CD4-positive, alpha-beta T cell treated with Interleukin-1 beta for 1 hour (primary cell): ENCODE data around the gene PDK2.

ENCODE experiments used
- DNase-seq, 2 donors: peaks; one replicate each; pipeline ENCODE4 v3.0.0-alpha.2; 2020 to 2022

PDK2 gene

DNA sequence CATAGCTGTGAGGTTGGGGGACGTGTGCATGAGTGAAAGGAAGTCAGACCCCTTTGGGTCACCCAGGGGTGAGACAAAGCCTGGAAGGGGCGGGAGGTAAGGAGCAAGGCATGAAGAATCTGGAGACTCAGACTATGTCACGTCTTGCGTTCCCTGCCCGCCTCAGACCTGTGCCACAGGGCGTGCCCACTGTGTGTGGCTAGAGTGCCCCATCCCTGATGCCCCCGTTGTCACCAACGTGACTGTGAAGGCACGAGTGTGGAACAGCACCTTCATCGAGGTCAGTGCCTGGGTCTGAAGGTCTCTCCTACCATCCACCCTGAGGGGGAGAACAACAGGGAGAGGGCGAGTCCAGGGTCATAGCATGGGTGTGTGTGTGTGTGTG lies 15.1 kb upstream of the PDK2 start:
- no peak for DNase-seq

DNA sequence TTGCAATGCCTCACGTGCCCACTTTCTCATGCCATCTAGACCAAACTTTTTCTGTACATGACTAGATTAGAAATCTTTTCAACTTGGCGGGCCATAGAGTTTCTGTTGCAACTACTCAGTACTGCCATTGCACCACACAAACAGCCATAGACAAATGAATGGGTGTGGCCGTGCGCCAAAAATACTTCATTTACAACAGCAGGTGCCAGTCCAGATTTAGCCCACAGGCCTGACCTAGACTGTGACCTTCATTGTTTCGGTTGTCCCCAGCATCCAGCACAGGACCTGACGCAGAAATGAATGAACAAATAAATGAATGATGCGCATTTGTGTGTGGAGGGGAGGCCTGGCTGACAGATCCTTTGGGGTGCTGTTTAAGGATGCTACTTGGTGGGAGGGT lies 14.3 kb upstream of the PDK2 start:
- no peak for DNase-seq

DNA sequence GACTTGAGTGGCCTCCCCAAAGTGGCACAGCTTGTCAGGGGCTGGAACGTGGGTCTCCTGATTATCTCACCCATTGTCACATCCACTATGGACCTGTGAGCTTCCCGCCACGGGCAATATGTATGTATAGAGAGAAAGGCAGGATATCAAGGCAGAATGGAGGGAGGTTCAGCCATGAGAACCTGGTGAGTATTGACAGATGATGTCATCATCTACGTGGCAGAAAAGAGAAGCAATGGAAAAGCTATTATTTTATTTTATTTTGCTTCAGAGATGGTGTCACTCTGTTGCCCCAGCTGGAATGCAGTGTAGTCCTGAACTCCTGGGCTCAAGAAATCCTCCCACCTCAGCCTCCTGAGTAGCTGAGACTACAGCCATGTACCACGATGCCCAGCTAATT lies 13.4 kb upstream of the PDK2 start:
- DNase-seq = no peak

DNA sequence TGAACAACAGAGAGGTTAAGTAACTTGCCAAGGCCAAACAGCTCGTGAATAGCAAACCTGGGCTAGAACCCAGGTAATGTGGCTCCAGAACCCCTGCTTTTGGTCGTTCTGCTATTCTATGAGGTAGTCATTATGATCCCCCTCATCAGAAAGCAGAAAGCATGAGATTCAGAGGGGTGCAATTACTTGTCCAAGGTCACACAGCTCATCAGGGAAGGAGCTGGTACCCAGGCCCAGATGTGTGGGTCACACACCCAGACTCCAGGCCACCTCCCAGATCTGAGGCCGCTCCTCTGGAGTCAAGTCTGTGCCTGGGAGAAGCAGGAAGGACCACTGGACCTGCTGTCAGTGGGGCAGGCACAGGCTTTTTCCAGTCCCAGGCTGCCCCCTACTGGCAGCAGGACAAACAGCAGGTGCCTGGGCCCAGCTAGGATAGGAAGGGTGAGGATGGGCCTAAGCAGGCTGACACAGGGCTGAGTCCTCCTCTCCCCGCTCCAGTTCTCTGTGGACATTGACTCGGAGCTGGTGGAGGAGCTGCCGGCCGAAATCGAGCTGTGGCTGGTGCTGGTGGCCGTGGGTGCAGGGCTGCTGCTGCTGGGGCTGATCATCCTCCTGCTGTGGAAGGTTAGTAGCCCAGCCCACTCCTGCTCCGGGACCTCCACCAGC lies 7.8 kb upstream of the PDK2 start:
- DNase-seq = peak; percentile 72 to 81

DNA sequence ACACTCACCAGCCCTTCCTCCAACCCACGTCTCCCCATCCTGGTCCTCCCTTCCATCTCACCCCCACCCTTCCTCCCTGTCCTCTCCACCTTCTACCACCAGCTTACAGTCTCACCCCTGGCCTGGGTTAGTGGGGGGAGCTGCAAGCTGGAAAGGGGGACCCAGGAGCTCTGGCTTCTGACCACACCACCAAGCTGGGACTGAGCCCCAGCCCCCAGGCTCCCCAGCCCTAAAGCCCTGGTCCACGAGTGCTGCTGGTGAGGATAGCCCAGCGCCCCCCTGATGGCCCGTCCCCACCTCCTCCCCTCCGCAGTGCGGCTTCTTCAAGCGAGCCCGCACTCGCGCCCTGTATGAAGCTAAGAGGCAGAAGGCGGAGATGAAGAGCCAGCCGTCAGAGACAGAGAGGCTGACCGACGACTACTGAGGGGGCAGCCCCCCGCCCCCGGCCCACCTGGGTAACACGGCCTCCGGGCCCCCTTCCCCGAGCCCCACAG lies 7.2 kb upstream of the PDK2 start:
- DNase-seq = no peak

DNA sequence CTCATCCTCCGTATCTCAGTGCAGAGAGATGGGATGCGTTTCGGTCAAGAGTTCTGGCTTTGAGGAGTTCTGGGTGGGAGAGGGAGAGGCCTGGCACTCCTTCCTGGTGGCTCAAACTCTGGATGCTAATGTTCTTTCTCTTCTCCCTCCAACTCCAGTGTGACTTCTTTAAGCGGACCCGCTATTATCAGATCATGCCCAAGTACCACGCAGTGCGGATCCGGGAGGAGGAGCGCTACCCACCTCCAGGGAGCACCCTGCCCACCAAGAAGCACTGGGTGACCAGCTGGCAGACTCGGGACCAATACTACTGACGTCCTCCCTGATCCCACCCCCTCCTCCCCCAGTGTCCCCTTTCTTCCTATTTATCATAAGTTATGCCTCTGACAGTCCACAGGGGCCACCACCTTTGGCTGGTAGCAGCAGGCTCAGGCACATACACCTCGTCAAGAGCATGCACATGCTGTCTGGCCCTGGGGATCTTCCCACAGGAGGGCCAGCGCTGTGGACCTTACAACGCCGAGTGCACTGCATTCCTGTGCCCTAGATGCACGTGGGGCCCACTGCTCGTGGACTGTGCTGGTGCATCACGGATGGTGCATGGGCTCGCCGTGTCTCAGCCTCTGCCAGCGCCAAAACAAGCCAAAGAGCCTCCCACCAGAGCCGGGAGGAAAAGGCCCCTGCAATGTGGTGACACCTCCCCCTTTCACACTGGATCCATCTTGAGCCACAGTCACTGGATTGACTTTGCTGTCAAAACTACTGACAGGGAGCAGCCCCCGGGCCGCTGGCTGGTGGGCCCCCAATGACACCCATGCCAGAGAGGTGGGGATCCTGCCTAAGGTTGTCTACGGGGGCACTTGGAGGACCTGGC lies 6.0 kb upstream of the PDK2 start:
- DNase-seq = no peak

DNA sequence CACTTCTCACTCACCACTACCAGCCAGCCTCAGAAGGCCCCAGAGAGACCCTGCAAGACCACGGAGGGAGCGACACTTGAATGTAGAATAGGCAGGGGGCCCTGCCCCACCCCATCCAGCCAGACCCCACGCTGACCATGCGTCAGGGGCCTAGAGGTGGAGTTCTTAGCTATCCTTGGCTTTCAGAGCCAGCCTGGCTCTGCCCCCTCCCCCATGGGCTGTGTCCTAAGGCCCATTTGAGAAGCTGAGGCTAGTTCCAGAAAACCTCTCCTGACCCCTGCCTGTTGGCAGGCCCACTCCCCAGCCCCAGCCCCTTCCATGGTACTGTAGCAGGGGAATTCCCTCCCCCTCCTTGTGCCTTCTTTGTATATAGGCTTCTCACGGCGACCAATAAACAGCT lies 5.1 kb upstream of the PDK2 start:
- no peak for DNase-seq

DNA sequence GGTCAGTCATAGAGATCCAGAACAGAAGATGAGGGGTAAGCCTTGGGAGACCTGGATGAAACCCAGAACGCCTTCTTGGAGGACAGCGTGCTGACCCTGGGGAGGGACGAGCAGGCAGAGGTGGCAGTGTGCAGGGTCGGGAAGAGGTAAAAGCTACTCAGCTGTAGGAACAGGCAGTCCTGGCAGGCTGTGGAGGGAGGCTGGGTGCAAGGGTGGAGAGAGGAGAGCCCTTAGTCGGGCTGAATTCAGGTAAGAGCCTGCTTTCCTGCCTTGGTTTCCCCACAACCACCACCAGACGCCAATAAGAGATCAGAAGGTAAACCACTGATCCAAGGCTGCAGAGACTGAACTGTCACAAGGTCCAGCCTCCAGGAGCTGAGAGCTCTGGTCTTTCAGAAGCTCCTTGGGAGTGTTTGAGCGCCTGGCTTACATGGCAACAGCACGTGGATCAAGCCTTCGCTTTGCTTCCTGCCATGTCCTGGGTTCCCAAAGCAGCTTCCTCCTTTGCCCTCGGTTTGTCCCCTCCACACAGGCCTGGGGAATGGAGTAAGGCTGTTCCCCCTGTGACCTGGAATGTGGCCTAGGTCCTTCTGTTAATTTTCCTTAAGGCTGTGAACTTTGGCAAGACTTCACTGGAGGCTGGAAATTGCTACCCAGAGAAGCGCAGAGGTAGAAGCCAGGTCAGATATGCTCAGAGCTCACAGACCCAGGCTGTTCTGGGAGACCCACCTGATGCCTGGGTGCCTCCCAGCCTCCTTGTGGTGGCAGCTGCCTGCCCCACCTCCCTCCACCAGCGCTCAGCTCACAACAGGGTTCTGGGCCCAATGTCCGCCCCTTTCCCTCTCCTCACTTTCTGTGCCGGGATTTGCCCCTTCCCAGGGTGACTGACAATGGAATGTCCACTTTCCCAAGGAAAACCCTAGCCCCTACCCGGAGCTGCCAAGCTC lies 3.9 kb upstream of the PDK2 start:
- DNase-seq = no peak

DNA sequence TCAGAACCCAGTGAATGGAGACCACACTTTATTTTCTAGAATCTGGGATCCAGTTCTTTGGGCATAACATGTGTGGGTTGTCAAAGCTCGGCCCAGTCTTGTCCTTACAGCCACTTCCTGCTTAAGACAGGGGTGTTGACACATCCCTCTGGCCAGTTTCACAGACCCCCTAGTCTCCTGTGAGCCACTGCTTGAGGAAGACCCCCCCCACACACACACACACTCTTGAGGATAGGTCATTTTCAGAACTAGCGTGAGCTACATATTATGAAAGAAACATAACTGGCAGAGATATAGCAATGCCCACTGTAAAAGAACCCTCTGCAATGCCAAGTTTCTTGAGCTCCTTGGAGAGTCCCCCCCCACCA lies 3.2 kb upstream of the PDK2 start:
- DNase-seq = no peak

DNA sequence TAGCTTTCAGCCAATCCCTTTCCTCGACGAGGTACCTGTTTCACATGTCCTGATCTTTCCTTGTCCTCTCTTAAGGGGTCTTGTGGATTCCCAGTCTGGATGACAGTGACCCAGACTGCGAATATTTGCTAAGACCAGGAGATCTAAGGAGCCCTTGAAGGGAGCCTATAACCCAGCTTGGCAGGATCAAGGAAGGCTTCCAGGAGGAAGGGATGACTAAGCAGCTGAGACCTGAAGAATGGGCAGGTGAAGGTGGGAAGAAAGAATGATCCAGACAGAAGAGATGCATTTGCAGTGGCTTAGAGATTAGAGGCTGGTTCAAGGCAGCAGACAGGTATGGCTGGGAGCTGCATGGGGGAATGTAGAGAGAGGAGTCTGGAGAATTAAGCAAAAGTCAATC lies 1.9 kb upstream of the PDK2 start:
- no peak for DNase-seq

DNA sequence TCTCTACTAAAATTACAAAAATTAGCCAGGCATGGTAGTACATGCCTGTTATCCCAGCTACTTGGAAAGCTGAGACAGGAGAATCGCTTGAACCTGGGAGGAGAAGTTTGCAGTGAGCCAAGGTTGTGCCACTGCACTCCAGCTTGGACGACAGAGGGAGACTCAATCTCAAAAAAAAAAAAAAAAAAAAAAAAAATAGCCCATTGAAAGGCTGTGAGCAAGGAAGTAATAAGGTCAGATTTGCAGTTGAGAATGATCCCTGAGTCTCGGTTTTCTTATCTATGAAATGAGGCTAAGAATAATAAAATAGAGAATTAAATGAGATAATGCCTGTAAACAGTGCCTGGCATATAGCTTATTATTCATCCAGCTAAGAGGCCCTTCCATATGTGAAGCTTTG lies 1.3 kb upstream of the PDK2 start:
- DNase-seq = no peak

DNA sequence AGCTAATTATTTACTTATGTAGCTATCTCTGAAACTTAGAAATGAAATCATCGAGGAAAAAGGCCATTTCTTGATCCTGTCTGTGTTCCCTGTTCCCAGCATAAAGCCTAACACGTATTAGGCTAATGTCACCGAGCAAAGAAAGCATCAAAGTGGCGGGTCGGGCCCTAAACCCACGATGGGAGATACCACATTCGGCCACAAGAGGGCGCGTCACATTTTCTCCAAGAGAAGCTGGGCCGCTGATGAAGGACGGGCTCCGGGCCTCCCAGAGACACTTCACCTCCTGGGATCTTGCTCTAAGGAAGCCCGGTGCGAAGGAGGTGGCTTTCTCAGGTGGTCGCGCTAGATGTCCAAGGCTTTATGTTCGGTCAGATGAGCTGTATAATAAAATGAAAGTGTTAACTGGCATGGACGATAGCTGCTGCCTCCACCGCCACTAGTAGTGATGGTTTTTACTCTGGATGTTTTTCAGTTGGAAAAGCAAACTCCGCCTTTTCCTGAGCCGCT lies 853 bp upstream of the PDK2 start:
- DNase-seq = peak; percentile 79 to 89

DNA sequence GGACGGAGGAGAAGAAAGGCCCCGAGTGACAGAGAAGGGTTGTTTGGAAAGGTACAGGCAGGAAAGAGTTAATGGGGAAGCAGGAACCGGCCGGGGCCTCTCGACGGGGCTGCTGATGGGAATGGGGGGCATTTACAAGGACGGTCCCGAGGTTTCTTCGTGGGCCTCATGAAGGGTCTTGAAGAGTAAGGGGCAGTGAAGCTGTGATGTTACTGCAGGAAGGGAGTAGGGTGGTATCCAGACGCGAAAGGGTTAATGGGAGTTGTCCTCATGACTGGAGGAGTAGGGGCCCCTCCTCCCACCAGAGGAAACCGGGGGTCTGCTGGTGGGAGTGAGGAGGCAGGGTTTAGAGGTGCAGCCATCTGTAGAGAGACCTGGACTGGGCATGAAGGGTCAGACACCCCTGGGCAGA lies 481 bp downstream of the PDK2 start:
- no peak for DNase-seq

DNA sequence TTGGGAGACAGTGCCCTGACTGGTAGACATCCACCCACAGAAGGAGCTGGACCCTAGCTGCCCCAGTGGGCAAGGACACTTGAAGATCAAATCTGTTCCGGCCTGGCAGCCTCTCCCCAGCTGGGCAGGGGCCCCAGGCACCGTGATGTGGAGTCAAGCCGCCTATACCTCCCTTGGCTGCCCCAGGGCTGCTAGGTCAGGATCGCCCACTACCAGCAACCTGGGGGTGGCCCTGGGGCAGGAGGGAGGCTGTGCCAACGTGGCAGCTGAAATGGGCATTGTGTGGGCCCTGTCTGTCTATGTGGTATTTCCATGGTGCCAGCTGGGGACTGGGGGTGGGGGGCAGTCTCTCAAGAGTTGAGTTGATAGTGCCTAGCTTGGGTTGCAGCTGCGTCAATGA lies 941 bp downstream of the PDK2 start:
- no peak for DNase-seq

DNA sequence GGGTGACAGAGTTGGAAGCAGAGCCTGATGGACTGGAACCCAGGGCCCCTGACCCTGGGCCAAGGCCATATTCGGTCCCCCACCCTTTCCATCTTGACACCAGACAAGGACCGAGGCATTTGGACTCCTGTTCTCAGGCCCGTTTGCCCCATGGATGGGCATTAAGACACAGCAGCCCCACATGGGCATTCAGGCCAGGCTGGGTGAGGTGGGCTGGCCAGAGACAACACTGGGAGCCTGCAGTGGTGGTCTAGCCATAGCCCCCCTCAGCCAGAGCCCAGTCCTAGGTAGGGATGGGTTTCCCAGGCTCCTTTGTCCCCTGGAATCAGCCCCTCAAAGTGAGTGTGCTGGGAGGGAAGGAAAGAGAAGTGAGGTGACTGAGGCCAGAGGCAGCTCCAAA lies 1.6 kb downstream of the PDK2 start:
- no peak for DNase-seq

DNA sequence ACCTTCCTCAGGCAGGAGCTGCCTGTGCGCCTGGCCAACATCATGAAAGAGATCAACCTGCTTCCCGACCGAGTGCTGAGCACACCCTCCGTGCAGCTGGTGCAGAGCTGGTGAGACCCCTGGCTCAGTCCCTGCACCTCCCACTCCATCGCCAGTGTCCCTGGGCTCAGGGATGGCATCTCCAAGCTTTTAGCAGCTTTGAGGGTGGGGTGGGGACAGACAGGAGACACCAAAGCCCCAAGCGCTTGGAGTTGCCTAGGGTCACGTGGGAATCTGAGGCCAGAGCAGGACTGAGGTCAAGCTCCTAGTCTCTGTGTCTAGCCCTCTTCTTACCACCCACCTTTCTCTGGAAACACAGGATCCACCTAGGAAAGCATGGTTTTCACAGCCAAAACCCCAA lies 2.3 kb downstream of the PDK2 start:
- no peak for DNase-seq

DNA sequence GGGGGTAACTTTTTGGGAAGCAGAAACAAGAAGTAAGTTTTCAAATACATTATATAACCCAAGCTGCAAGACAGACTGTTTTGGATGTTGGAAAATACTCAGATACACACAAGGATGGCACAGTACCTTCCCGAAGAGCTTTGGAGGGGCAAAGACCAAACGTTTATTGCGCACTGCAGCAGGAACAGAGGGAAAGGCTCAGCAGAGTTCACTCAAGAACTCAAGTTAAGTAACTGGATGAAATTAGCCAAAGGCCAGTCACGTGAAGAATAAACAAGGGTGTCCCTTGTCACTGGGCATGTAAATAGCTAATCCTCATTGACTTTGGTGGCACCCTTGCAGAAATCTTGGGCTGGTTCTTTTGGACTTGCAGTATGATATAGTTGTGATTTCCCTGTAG lies 2.8 kb downstream of the PDK2 start:
- DNase-seq = no peak

DNA sequence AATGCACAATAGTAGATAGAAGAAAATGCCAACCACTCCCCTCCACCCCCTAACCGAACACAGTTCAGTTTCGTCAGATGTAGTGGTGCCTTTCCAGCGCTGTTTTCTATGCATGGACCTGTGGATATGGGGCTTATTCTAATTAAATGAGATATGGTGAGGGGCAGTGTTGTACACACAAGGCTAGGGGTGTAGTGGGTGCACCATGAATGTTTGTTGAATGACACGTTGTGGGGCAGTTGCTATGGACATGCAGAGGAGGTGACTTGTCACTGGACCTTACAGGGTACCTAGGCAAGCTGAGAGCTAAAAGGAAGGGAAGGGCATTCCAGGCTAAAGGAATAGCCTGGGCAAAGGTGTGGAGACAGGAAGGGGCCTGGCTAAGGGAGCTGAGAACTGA lies 3.4 kb downstream of the PDK2 start:
- DNase-seq = no peak

DNA sequence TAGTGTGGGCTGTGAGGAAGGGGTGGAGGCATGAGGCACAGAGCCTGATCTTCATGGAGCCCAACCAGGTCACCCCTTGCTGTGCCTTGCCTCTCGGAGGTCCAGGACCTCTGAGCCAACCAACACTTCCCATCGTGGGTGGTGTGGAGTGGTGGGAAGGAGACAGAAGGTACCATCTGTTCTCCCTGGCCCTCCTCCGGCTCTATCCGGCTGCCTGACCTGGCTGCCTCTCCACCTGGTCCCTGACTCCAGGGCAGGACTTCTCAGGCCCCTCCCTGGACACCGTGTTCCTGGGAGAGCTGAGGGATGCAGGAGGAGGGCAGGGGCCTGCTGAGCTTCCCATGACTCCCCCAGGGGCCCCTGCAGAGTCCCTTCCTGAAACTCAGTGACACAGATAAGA lies 3.9 kb downstream of the PDK2 start:
- DNase-seq = no peak

DNA sequence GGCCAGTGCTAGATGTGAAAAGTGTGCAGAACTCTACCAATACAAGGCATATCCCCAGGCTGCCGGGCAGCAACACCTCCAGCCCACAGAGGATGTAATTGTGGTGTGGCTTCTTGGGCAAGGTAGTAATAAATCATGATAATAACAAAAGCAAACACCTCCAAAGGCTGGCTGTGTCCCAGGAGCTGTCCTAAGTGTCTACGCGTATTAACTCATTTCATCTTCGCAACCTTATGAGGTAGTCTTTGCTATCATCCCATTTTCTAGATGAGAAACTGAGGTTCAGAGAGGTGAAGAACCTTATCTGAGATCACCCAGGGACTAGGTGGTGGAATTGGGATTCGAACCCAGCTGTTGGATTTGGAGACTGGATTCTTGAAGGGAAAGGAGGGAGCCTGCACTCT lies 5.3 kb downstream of the PDK2 start:
- no peak for DNase-seq

DNA sequence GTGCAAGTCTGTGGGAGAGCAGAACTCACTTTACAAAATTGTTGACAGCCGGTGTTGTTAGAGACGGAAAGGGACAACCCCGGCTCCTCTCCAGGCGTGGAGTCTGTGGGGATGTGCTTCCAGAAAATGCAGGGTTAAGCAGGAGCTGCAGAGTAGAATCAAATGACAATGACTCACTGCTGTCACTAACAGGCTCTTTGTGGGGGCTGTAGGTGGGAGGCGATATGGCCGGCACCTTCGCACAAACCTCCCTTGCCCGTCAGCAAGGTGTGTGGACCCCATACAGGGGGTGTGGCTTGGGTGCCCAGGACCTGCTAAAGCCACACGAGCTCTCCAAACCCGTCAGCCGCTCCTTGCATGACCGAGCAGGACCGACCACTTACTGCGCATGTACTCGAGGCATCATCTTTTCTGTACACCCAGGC lies 5.8 kb downstream of the PDK2 start:
- no peak for DNase-seq

DNA sequence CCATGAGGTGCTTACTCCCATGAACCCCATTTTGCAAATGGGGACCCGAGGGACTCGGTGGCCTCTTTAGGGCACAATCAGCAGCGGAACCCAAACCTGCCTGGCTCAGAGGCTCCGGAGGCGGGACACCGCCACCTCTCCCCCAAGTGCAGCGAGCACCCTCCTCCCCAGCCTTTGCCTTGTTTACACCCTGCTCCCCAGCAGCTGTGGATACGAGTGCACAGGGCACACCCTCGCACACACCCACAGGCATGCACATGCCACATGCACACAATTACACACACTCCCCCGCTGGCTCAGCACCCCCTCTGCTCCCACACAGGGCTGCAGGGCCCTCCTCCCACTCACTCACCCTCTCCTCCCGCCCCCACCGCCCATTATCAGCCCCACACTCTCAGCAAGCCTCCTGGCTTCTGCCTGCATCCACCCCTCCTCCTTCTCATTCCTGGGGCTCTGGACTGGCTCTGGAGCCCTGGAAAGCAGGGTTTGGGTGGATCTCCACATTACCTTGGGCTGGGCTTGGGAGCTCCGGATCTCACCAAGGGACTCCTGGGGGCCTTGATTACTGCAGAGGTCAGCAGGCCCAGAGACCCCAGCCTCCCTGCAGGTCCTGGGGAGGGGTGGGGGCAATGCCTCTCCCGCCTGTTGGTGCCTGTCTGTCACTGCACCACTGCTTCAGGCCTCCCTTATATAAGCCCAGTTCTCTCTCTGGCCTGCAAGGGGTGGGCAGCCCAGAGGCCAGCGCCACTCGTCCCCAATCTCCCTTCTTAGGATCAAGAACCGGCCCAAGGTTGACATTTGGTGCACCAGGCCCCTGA lies 6.4 kb downstream of the PDK2 start:
- no peak for DNase-seq
